AG04449 (cell line): Measurements from ENCODE around the gene NPB.

Experiments
- CTCF ChIA-PET: fragments of 350-600 bp; formaldehyde crosslinking; extraction: SDS; loops from one replicate; lab custom pipeline; 2021; ENCODE audit warnings: antibody characterized with exemption; lab: Yijun Ruan, JAX
- POLR2A ChIA-PET: fragments of 400-600, 350-600 bp; formaldehyde crosslinking; extraction: SDS; loops from one replicate; lab custom pipeline; 2020; ENCODE audit warnings: antibody characterized with exemption, inconsistent platforms; lab: Yijun Ruan, JAX
- DNase-seq: peaks from one replicate; pipeline ENCODE4 v3.0.0-alpha.2; 2010; ENCODE audit warnings: low read depth, low spot score
- H3K4me3 ChIP-seq: 2 replicates; pipeline ENCODE4 v1.5.1; 2011; ENCODE audit warnings: low read depth, mild to moderate bottlenecking, control low read depth, low read length
- CTCF ChIP-seq: IDR thresholded peaks from one replicate; pipeline ENCODE4 v1.5.1; 2011; ENCODE audit warnings: mild to moderate bottlenecking, moderate library complexity, low read length, control low read depth, inconsistent platforms; ENCODE audit not compliant: insufficient read depth; ENCODE audit errors: missing control alignments

The NPB gene

GRCh38 chr17:81905424-81905875 lies 3.4 kb downstream of the NPB start:
- DNase-seq, result no peak
- ChIA-PET CTCF (no interaction called here), POLR2A (no interaction called here)
- TF ChIP-seq CTCF, result no peak
- no peak overlapping the region for H3K4me3 ChIP-seq

GRCh38 chr17:81905993-81906392 lies 4.0 kb downstream of the NPB start:
- no peak for TF ChIP-seq CTCF
- no peak for DNase-seq
- no peak overlapping the region for H3K4me3 ChIP-seq
- POLR2A ChIA-PET, result no interaction called here
- CTCF ChIA-PET, result no interaction called here

- POLR2A ChIA-PET, result no interaction called here
- no peak for DNase-seq
- CTCF ChIA-PET, result no interaction called here
- no peak overlapping the region for H3K4me3 ChIP-seq
- no peak for TF ChIP-seq CTCF
These were observed 4.6 kb downstream of the NPB start for GRCh38 chr17:81906476-81907218.

GRCh38 chr17:81907219-81908145 lies 5.4 kb downstream of the NPB start:
- POLR2A ChIA-PET, result no interaction called here

GRCh38 chr17:81908793-81909192 lies 6.8 kb downstream of the NPB start:
- CTCF ChIA-PET, result no interaction called here
- no peak overlapping the region for H3K4me3 ChIP-seq
- no peak for TF ChIP-seq CTCF
- POLR2A ChIA-PET, result no interaction called here
- no peak for DNase-seq

More at GRCh38 chr17:81907219-81908145, 5.4 kb downstream of the NPB start:
- no peak for DNase-seq
- no peak overlapping the region for H3K4me3 ChIP-seq
- CTCF ChIA-PET, result no interaction called here
- no peak for TF ChIP-seq CTCF

- no peak for TF ChIP-seq CTCF
- DNase-seq, result no peak
- H3K4me3 ChIP-seq, result no peak overlapping the region
- POLR2A ChIA-PET, result no interaction called here
- CTCF ChIA-PET, result interaction anchor here (1.1 kb wide), 1 partner anchor 20 kb away, joined by 5 read pairs; no protein-coding TSS in a partner anchor
These were observed 7.2 kb downstream of the NPB start for GRCh38 chr17:81909231-81909630.
